B cell (primary cell): ENCODE results near the gene GPR162. TPM values are rescaled to one million over a fixed set of nuclear protein-coding genes. Genes with fewer than 3 reads are reported as not detected.

Experiments used
- ATAC-seq: fragments of 200-7000 bp; cut with Tn5 transposase; one replicate; pipeline ENCODE4 v1.10.0; 2021; ENCODE audit warnings: low read depth, mild to moderate bottlenecking, moderate number of reproducible peaks, moderate library complexity
- CTCF ChIA-PET: fragments of 350-600 bp; sonication (Branson Sonifier 250); formaldehyde crosslinking; loops from one replicate; lab custom pipeline; 2021; ENCODE audit warnings: antibody characterized with exemption, inconsistent platforms; lab: Charles Lee
- POLR2A ChIA-PET: fragments of 350-600 bp; sonication (Branson Sonifier 250); formaldehyde crosslinking; loops from one replicate; lab custom pipeline; 2021; ENCODE audit warnings: antibody characterized with exemption; lab: Charles Lee
- DNase-seq: peaks from one replicate; pipeline ENCODE4 v3.0.0; 2013
- H2AFZ ChIP-seq: 2 replicates; pipeline ENCODE4 v1.6.1; 2012; ENCODE audit warnings: mild to moderate bottlenecking, low read depth, low read length; ENCODE audit not compliant: insufficient read depth, poor library complexity, severe bottlenecking
- H3K27ac ChIP-seq, 2 donors: 1 replicate in 1 of 2; 2 replicates in 1 of 2; pipeline ENCODE4 v1.5.1; 2012 to 2013; ENCODE audit warnings: low read length in 2 of 2, mild to moderate bottlenecking in 2 of 2, moderate library complexity in 1 of 2
- H3K27me3 ChIP-seq, 4 experiments: fragments of 200-600 bp in 1 of 4; sonication (generic) in 1 of 4; replicated peaks in 1 of 4; 1 replicate in 2 of 4; 2 replicates in 2 of 4; pipeline versions ENCODE4 v1.6.1 to v1.7.0; 2013 to 2016; ENCODE audit warnings: low read length in 3 of 4, mild to moderate bottlenecking in 2 of 4, mixed read lengths in 1 of 4, moderate library complexity in 1 of 4; ENCODE audit not compliant: insufficient read depth in 4 of 4, control insufficient read depth in 3 of 4; ENCODE audit errors: control extremely low read depth in 1 of 4
- H3K36me3 ChIP-seq, 2 experiments: replicated peaks in 1 of 2; 1 replicate in 1 of 2; 2 replicates in 1 of 2; pipeline versions ENCODE4 v1.6.1 to v1.7.1; 2013; ENCODE audit warnings: low read length in 1 of 2; ENCODE audit not compliant: insufficient read depth in 2 of 2, control insufficient read depth in 1 of 2; ENCODE audit errors: control extremely low read depth in 1 of 2, extremely low read depth in 1 of 2
- H3K4me1 ChIP-seq, 2 donors: fragments of 200-600 bp in 1 of 2; sonication (generic) in 1 of 2; 1 replicate in 1 of 2; 2 replicates in 1 of 2; pipeline versions ENCODE4 v1.5.1 to v1.6.1; 2013 to 2017; ENCODE audit warnings: low read length in 2 of 2; ENCODE audit not compliant: control insufficient read depth in 2 of 2, insufficient read depth in 2 of 2
- H3K4me2 ChIP-seq: replicated peaks from 2 replicates; pipeline ENCODE3; 2012; ENCODE audit warnings: mild to moderate bottlenecking, low read depth, low read length; ENCODE audit not compliant: poor library complexity, severe bottlenecking
- H3K4me3 ChIP-seq, 5 experiments: fragments of 200-600 bp in 1 of 5; sonication (generic) in 1 of 5; 1 replicate in 3 of 5; 2 replicates in 2 of 5; pipeline versions ENCODE4 v1.5.1 to v1.7.0; 2011 to 2016; ENCODE audit warnings: low read length in 4 of 5, mild to moderate bottlenecking in 4 of 5, low read depth in 2 of 5, control low read depth in 1 of 5, moderate library complexity in 1 of 5; ENCODE audit not compliant: insufficient read depth in 1 of 5; ENCODE audit errors: control extremely low read depth in 1 of 5, extremely low read depth in 1 of 5
- H3K79me2 ChIP-seq: fragments of 200-600 bp; sonication (generic); one replicate; pipeline ENCODE4 v1.6.0; 2016; ENCODE audit warnings: low read length; ENCODE audit not compliant: control insufficient read depth, insufficient read depth
- H3K9ac ChIP-seq: fragments of 200-600 bp; sonication (generic); 2 replicates; pipeline ENCODE4 v1.6.1; 2017; ENCODE audit warnings: mild to moderate bottlenecking, low read length, moderate library complexity
- H3K9me3 ChIP-seq, 3 donors: one replicate each; pipeline versions ENCODE4 v1.6.1 to v1.7.1; 2013; ENCODE audit warnings: low read length in 2 of 3; ENCODE audit not compliant: control insufficient read depth in 2 of 3, insufficient read depth in 1 of 3; ENCODE audit errors: control extremely low read depth in 1 of 3
- H4K20me1 ChIP-seq: 2 replicates; pipeline ENCODE4 v1.6.0; 2012; ENCODE audit warnings: mild to moderate bottlenecking, low read length; ENCODE audit not compliant: insufficient read depth, control insufficient read depth, poor library complexity, severe bottlenecking
- H3K27ac Mint-ChIP-seq: one replicate; pipeline ENCODE4 v1.8.0; 2021; ENCODE audit warnings: mixed read lengths
- H3K27me3 Mint-ChIP-seq: one replicate; pipeline ENCODE4 v1.8.0; 2021; ENCODE audit warnings: mixed read lengths
- H3K4me1 Mint-ChIP-seq: one replicate; pipeline ENCODE4 v1.8.0; 2021; ENCODE audit warnings: mixed read lengths
- H3K4me3 Mint-ChIP-seq: one replicate; pipeline ENCODE4 v1.8.0; 2021; ENCODE audit warnings: mixed read lengths
- H3K9me3 Mint-ChIP-seq: one replicate; pipeline ENCODE4 v1.8.0; 2022; ENCODE audit warnings: mixed read lengths; ENCODE audit not compliant: insufficient read depth
- CTCF ChIP-seq: fragments of 200-600 bp; IDR thresholded peaks from one replicate; pipeline ENCODE4 v1.8.0; 2022; ENCODE audit warnings: antibody characterized with exemption, mild to moderate bottlenecking
- EZH2 ChIP-seq: IDR thresholded peaks from 2 replicates; pipeline ENCODE4 v1.6.1; 2012; ENCODE audit warnings: borderline replicate concordance, low read depth, mild to moderate bottlenecking, moderate library complexity, low read length; ENCODE audit not compliant: insufficient read depth, poor library complexity, severe bottlenecking
- WGBS: methylation state at CpG from one replicate; pipeline ENCODE4 v1.1.5; 2013; ENCODE audit warnings: missing lambda C conversion rate; ENCODE audit not compliant: insufficient coverage; 5-methylcytosine and 5-hydroxymethylcytosine counted together
- intact Hi-C: fragments of 100-400 bp; cut with micrococcal nuclease; formaldehyde crosslinking; loops from one replicate; pipeline ENCODE4 v1.10.0; 2022
- polyA plus RNA-seq: library from polyadenylated mRNA; depleted of rRNA; stranded (reverse); fragments of >200 nt; gene quantifications from 2 replicates; pipeline ENCODE4 v1.2.3, GENCODE V29; 2012
- total RNA-seq, 2 donors: library from RNA; stranded (reverse); fragments of 120-200 nt in 1 of 2; gene quantifications; 1 replicate in 1 of 2; 2 replicates in 1 of 2; pipeline versions ENCODE4 v1.2.3 to v1.2.4, GENCODE V29; 2013 to 2022

Gene GPR162
- total and polyA plus RNA-seq, 2 donors (not counting 1 experiment from before 2014, with no cell fraction given), result 0.54 TPM; not detected in 1

DNA sequence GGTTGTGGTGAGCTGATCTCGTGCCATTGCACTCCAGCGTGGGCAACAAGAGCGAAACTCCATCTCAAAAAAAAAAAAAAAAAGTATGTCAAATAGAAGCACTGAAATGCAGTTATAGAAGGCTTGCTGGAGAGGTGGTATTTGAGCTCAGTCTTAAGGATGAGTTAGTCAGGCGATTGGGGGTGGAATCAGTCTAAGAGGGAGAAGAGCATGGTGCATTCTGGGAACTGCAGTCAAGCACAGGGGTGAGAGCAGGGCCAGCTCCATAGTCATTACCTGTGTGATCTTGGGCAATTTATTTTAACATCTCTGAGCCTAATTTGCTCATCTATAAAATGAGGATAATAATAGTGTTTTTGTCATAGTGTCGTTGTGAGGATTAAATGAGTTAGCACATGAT, 13.3 kb downstream of the GPR162 start:
- Histone ChIP-seq H3K9ac (no peak overlapping the region), H3K27me3 (peaks cover 0 to 24% (median 4%) of the 10 kb centered on the region in 4 experiments), H3K9me3 (peaks cover 0 to 3% (median 0%) of the 10 kb centered on the region in 3 donors), H3K27ac (no peak overlapping the region), H3K79me2 (no peaks in the 10 kb centered on the region), H3K36me3 (no peaks in the 10 kb centered on the region), H4K20me1 (no peaks in the 10 kb centered on the region), H3K4me1 (peaks cover 0 to 17% of the 10 kb centered on the region in 2 donors), H2AFZ (no peak overlapping the region), H3K4me3 (no peak overlapping the region), H3K4me2 (no peak overlapping the region)
- Mint-ChIP-seq H3K9me3 (no peaks in the 10 kb centered on the region), H3K4me1 (peaks cover 12% of the 10 kb centered on the region), H3K4me3 (no peak overlapping the region), H3K27me3 (peaks cover 29% of the 10 kb centered on the region), H3K27ac (no peak overlapping the region)
- TF ChIP-seq CTCF (no peak), EZH2 (no peak)
- ChIA-PET CTCF (interaction anchor here (0.6 to 3.8 kb wide), 16 partner anchors 9 to 402 kb away, joined by 3 to 31 read pairs (median 4); partner anchors contain the start of genes CDCA3, MLF2, SPSB2 and TPI1), POLR2A (no interaction called here)
- DNase-seq (no peak), ATAC-seq (no peak)
- WGBS, result 63% methylated on average over 1 of the region's 5 CpGs
- intact Hi-C loops, result loop anchor here (1.0 kb wide), 2 partner anchors 16 to 82 kb away; partner anchors contain the start of genes CDCA3 and MLF2

DNA sequence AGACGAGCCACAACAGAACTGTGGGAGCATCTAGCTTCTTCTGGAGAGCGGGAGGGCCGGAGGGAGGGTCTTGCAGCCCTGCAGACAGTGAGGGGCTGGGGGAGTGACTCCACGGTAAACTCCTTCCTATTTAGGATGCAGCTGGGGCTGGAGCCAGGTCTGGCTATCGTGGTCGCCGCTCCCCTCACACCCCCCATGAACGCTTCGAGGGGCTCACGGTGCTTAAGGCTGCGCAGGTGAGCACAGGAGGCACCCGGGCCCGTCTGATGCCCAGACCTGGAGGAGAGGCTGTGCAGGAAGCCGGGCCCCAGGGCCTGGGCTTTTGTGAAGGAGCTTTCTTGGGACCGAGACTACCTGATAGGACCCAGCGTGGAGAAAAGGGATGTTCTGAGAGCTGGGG, 15.2 kb downstream of the GPR162 start:
- peaks cover 0 to 24% of the 10 kb centered on the region in 2 donors for H3K4me1 ChIP-seq
- no peaks in the 10 kb centered on the region for H3K36me3 ChIP-seq
- WGBS, result 92% methylated on average over 16 of the region's 16 CpGs
- no peak overlapping the region for H2AFZ ChIP-seq
- no peaks in the 10 kb centered on the region for H3K9me3 Mint-ChIP-seq
- ATAC-seq, result no peak
- no peaks in the 10 kb centered on the region for H4K20me1 ChIP-seq
- no peak overlapping the region for H3K9ac ChIP-seq
- H3K4me3 Mint-ChIP-seq, result no peak overlapping the region
- no peak for TF ChIP-seq CTCF
- no peak for TF ChIP-seq EZH2
- DNase-seq, result no peak
- POLR2A ChIA-PET, result interaction anchor here (0.5 to 1.5 kb wide), 3 partner anchors 15 to 147 kb away, joined by 3 to 10 read pairs (median 6); partner anchors contain the start of genes USP5 and ZNF384
- no peak overlapping the region for H3K4me2 ChIP-seq
- CTCF ChIA-PET, result interaction anchor here (0.9 to 3.8 kb wide), 11 partner anchors 12 to 265 kb away, joined by 3 to 31 read pairs (median 4); partner anchors contain the start of genes MLF2, SPSB2, TPI1 and USP5
- H3K9me3 ChIP-seq, result peaks cover 0 to 3% (median 0%) of the 10 kb centered on the region in 3 donors
- H3K79me2 ChIP-seq, result no peaks in the 10 kb centered on the region
- no peak overlapping the region for H3K27ac ChIP-seq
- peaks cover 17% of the 10 kb centered on the region for H3K4me1 Mint-ChIP-seq
- peaks cover 0 to 6% (median 0%) of the 10 kb centered on the region in 4 experiments for H3K27me3 ChIP-seq
- no peak overlapping the region for H3K27ac Mint-ChIP-seq
- H3K27me3 Mint-ChIP-seq, result peaks cover 11% of the 10 kb centered on the region
- no peak overlapping the region for H3K4me3 ChIP-seq
- intact Hi-C loops, result no loop called here
